Common myeloid progenitor, CD34-positive (primary cell): ENCODE measurements around the gene SIT1.

Experiments
- CTCF ChIA-PET: fragments of 350-600 bp; sonication (Branson Sonifier 250); formaldehyde crosslinking; loops from one replicate; lab custom pipeline; 2021; ENCODE audit warnings: antibody characterized with exemption; lab: Charles Lee
- POLR2A ChIA-PET: fragments of 350-600 bp; sonication (Branson Sonifier 250); formaldehyde crosslinking; loops from one replicate; lab custom pipeline; 2021; ENCODE audit warnings: antibody characterized with exemption; lab: Charles Lee
- DNase-seq, 3 donors: peaks; one replicate each; pipeline versions ENCODE4 v3.0.0 to v3.0.0-alpha.2; 2013
- H3K27ac ChIP-seq, 2 experiments: 1 replicate in 1 of 2; 2 replicates in 1 of 2; pipeline ENCODE4 v1.7.0; 2013; ENCODE audit warnings: inconsistent platforms in 2 of 2, low read length in 2 of 2, mild to moderate bottlenecking in 2 of 2, low read depth in 1 of 2, moderate library complexity in 1 of 2; ENCODE audit not compliant: severe bottlenecking in 2 of 2, insufficient read depth in 1 of 2, poor library complexity in 1 of 2
- H3K27me3 ChIP-seq, 5 experiments: replicated peaks in 2 of 5; 1 replicate in 3 of 5; 2 replicates in 2 of 5; pipeline versions ENCODE4 v1.6.1 to v1.7.0; 2013; ENCODE audit warnings: low read length in 4 of 5, mild to moderate bottlenecking in 2 of 5, moderate library complexity in 2 of 5, inconsistent platforms in 1 of 5; ENCODE audit not compliant: insufficient read depth in 5 of 5, control insufficient read depth in 4 of 5
- H3K36me3 ChIP-seq, 4 experiments: 1 replicate in 2 of 4; 2 replicates in 2 of 4; pipeline versions ENCODE4 v1.6.1 to v1.7.0; 2013; ENCODE audit warnings: low read length in 3 of 4, control low read depth in 1 of 4, mild to moderate bottlenecking in 1 of 4; ENCODE audit not compliant: control insufficient read depth in 4 of 4, insufficient read depth in 4 of 4
- H3K4me1 ChIP-seq, 4 experiments: 1 replicate in 3 of 4; 2 replicates in 1 of 4; pipeline versions ENCODE4 v1.6.1 to v1.7.1; 2013; ENCODE audit warnings: low read length in 3 of 4, mild to moderate bottlenecking in 3 of 4, control low read depth in 1 of 4, inconsistent platforms in 1 of 4, moderate library complexity in 1 of 4; ENCODE audit not compliant: control insufficient read depth in 4 of 4, insufficient read depth in 4 of 4; ENCODE audit errors: control extremely low read depth in 1 of 4
- H3K4me3 ChIP-seq, 7 experiments: 1 replicate in 4 of 7; 2 replicates in 3 of 7; pipeline versions ENCODE4 v1.5.1 to v1.7.0; 2013; ENCODE audit warnings: mild to moderate bottlenecking in 7 of 7, low read length in 6 of 7, moderate library complexity in 6 of 7, inconsistent platforms in 2 of 7, low read depth in 2 of 7, control low read depth in 1 of 7; ENCODE audit not compliant: insufficient read depth in 4 of 7, control insufficient read depth in 1 of 7; ENCODE audit errors: extremely low read depth in 1 of 7
- H3K9me3 ChIP-seq, 5 experiments: 1 replicate in 4 of 5; 2 replicates in 1 of 5; pipeline versions ENCODE4 v1.6.1 to v1.7.1; 2013; ENCODE audit warnings: low read length in 4 of 5, mild to moderate bottlenecking in 2 of 5, inconsistent platforms in 1 of 5, low read depth in 1 of 5, moderate library complexity in 1 of 5; ENCODE audit not compliant: control insufficient read depth in 4 of 5, insufficient read depth in 2 of 5; ENCODE audit errors: control extremely low read depth in 1 of 5
- WGBS: methylation state at CpG from one replicate; pipeline ENCODE4 v1.1.5; 2013; ENCODE audit not compliant: insufficient coverage; 5-methylcytosine and 5-hydroxymethylcytosine counted together

The SIT1 gene

GRCh38 chr9:35683323-35683722 is 32.6 kb upstream of the SIT1 start:
- CTCF ChIA-PET: interaction anchor here (0.9 to 4.8 kb wide), 5 partner anchors 11 to 38 kb away, joined by 3 to 37 read pairs (median 4); no protein-coding TSS in a partner anchor
- peaks cover 0 to 1% (median 0%) of the 10 kb centered on the region in 4 experiments for H3K4me1 ChIP-seq
- no peaks in the 10 kb centered on the region for H3K9me3 ChIP-seq
- WGBS: 100% methylated on average over 1 of the region's 2 CpGs
- DNase-seq: no peak
- H3K4me3 ChIP-seq: no peak overlapping the region
- no peak overlapping the region for H3K27ac ChIP-seq
- H3K27me3 ChIP-seq: no peaks in the 10 kb centered on the region
- POLR2A ChIA-PET: no interaction called here
- H3K36me3 ChIP-seq: peaks cover 0 to 34% (median 6%) of the 10 kb centered on the region in 4 experiments

GRCh38 chr9:35682520-35683315 is 32.0 kb upstream of the SIT1 start:
- Histone ChIP-seq H3K27ac (no peak overlapping the region), H3K4me1 (no peaks in the 10 kb centered on the region), H3K4me3 (no peak overlapping the region), H3K36me3 (peaks cover 0 to 34% (median 6%) of the 10 kb centered on the region in 4 experiments), H3K9me3 (no peaks in the 10 kb centered on the region), H3K27me3 (no peaks in the 10 kb centered on the region)
- WGBS: 98% methylated on average over 8 of the region's 10 CpGs
- CTCF ChIA-PET: interaction anchor here (1.0 to 4.8 kb wide), 3 partner anchors 11 to 37 kb away, joined by 3 to 37 read pairs (median 4); no protein-coding TSS in a partner anchor
- no peak for DNase-seq
- POLR2A ChIA-PET: no interaction called here

GRCh38 chr9:35682051-35682450 is 31.3 kb upstream of the SIT1 start:
- H3K27me3 ChIP-seq: no peaks in the 10 kb centered on the region
- no peaks in the 10 kb centered on the region for H3K4me1 ChIP-seq
- H3K9me3 ChIP-seq: no peaks in the 10 kb centered on the region
- CTCF ChIA-PET: interaction anchor here (1.0 to 4.8 kb wide), 2 partner anchors 10 to 14 kb away, joined by 4 to 37 read pairs; no protein-coding TSS in a partner anchor
- peaks cover 0 to 34% (median 6%) of the 10 kb centered on the region in 4 experiments for H3K36me3 ChIP-seq
- POLR2A ChIA-PET: no interaction called here
- no peak overlapping the region for H3K27ac ChIP-seq
- 100% methylated on average over 5 of the region's 6 CpGs for WGBS
- DNase-seq: no peak
- no peak overlapping the region for H3K4me3 ChIP-seq

- H3K4me3 ChIP-seq: no peak overlapping the region
- H3K27me3 ChIP-seq: no peaks in the 10 kb centered on the region
- WGBS: 97% methylated on average over 3 of the region's 3 CpGs
- H3K9me3 ChIP-seq: no peaks in the 10 kb centered on the region
- H3K4me1 ChIP-seq: no peaks in the 10 kb centered on the region
- ChIA-PET CTCF (interaction anchor here (1.0 to 2.8 kb wide), 2 partner anchors 9 to 14 kb away, joined by 4 to 18 read pairs; no protein-coding TSS in a partner anchor), POLR2A (no interaction called here)
- no peak for DNase-seq
- H3K27ac ChIP-seq: no peak overlapping the region
- H3K36me3 ChIP-seq: peaks cover 0 to 34% (median 6%) of the 10 kb centered on the region in 4 experiments
Measured at GRCh38 chr9:35681341-35682002, 30.7 kb upstream of the SIT1 start.

- no peaks in the 10 kb centered on the region for H3K27me3 ChIP-seq
- no peak overlapping the region for H3K4me3 ChIP-seq
- CTCF ChIA-PET: interaction anchor here (0.8 to 2.8 kb wide), 9 partner anchors 10 to 101 kb away, joined by 3 to 18 read pairs (median 4); partner anchors contain the start of gene CCDC107
- POLR2A ChIA-PET: no interaction called here
- no peak overlapping the region for H3K27ac ChIP-seq
- H3K4me1 ChIP-seq: peaks cover 0 to 7% (median 6%) of the 10 kb centered on the region in 4 experiments
- no peak for DNase-seq
- no peaks in the 10 kb centered on the region for H3K9me3 ChIP-seq
- H3K36me3 ChIP-seq: peaks cover 0 to 33% (median 5%) of the 10 kb centered on the region in 4 experiments
- whole genome bisulfite sequencing: 87% methylated on average over 11 of the region's 15 CpGs
Measured at GRCh38 chr9:35680331-35681105, 29.8 kb upstream of the SIT1 start.

GRCh38 chr9:35679766-35680330 is 29.1 kb upstream of the SIT1 start:
- peaks cover 0 to 26% (median 3%) of the 10 kb centered on the region in 4 experiments for H3K36me3 ChIP-seq
- ChIA-PET POLR2A (no interaction called here), CTCF (interaction anchor here (0.8 to 2.8 kb wide), 9 partner anchors 10 to 102 kb away, joined by 3 to 18 read pairs (median 4); partner anchors contain the start of gene CCDC107)
- no peak for DNase-seq
- no peaks in the 10 kb centered on the region for H3K9me3 ChIP-seq
- H3K27me3 ChIP-seq: no peaks in the 10 kb centered on the region
- H3K4me3 ChIP-seq: no peak overlapping the region
- H3K27ac ChIP-seq: no peak overlapping the region
- peaks cover 0 to 12% (median 8%) of the 10 kb centered on the region in 4 experiments for H3K4me1 ChIP-seq
- 98% methylated on average over 8 of the region's 8 CpGs for WGBS
